IPS DF 6.9 (cell line): Measurements from ENCODE around the gene BEND4.

Experiments
- DNase-seq: peaks from one replicate; pipeline ENCODE4 v3.0.0-alpha.2; 2013; ENCODE audit warnings: low read depth, low spot score
- H3K27ac ChIP-seq: one replicate; pipeline ENCODE4 v1.5.1; 2013; ENCODE audit warnings: low read length, control low read depth
- H3K27me3 ChIP-seq: 2 replicates; pipeline ENCODE4 v1.6.1; 2013; ENCODE audit warnings: mild to moderate bottlenecking, low read length; ENCODE audit not compliant: control insufficient read depth, insufficient read depth
- H3K36me3 ChIP-seq: 2 replicates; pipeline ENCODE4 v1.6.1; 2013; ENCODE audit warnings: low read length; ENCODE audit not compliant: control insufficient read depth, insufficient read depth
- H3K4me1 ChIP-seq: 2 replicates; pipeline ENCODE4 v1.6.1; 2013; ENCODE audit warnings: low read length; ENCODE audit not compliant: control insufficient read depth, insufficient read depth
- H3K4me3 ChIP-seq: 2 replicates; pipeline ENCODE4 v1.5.1; 2013; ENCODE audit warnings: mild to moderate bottlenecking, low read length
- H3K9me3 ChIP-seq: 2 replicates; pipeline ENCODE4 v1.6.1; 2013; ENCODE audit warnings: low read length, inconsistent platforms; ENCODE audit not compliant: control insufficient read depth, insufficient read depth
- WGBS: extraction: QIAGEN DNeasy Blood & Tissue Kit; methylation state at CpG from one replicate; pipeline ENCODE4 v1.1.7; 2013; ENCODE audit warnings: mixed read lengths, missing lambda C conversion rate; ENCODE audit not compliant: insufficient read length, insufficient coverage; 5-methylcytosine and 5-hydroxymethylcytosine counted together

Gene BEND4

GRCh38 chr4:42149004-42149403 lies 3.5 kb downstream of the BEND4 start:
- Histone ChIP-seq H3K27me3 (peaks cover 6% of the 10 kb centered on the region), H3K4me1 (peaks cover 3% of the 10 kb centered on the region; the same call in 1 of the 2 replicates), H3K9me3 (no peaks in the 10 kb centered on the region), H3K4me3 (no peak overlapping the region), H3K27ac (no peak overlapping the region), H3K36me3 (no peaks in the 10 kb centered on the region)
- DNase-seq = no peak
- WGBS = no CpG with 5 or more reads among the region's 7 CpGs

- Histone ChIP-seq H3K4me1 (peaks cover 3% of the 10 kb centered on the region; the same call in 1 of the 2 replicates), H3K4me3 (no peak overlapping the region), H3K27ac (no peak overlapping the region), H3K9me3 (no peaks in the 10 kb centered on the region), H3K36me3 (no peaks in the 10 kb centered on the region), H3K27me3 (peaks cover 6% of the 10 kb centered on the region)
- WGBS = no CpG with 5 or more reads among the region's 1 CpG
- DNase-seq = no peak
These were observed 4.0 kb downstream of the BEND4 start for GRCh38 chr4:42148425-42148824.

- Histone ChIP-seq H3K4me1 (no peaks in the 10 kb centered on the region), H3K27me3 (no peaks in the 10 kb centered on the region), H3K9me3 (no peaks in the 10 kb centered on the region), H3K4me3 (no peak overlapping the region), H3K27ac (no peak overlapping the region), H3K36me3 (no peaks in the 10 kb centered on the region)
- DNase-seq = no peak
- no CpG with 5 or more reads among the region's 7 CpGs for WGBS
These were observed 8.4 kb downstream of the BEND4 start for GRCh38 chr4:42144028-42144427.

- H3K27ac ChIP-seq = no peak overlapping the region
- H3K36me3 ChIP-seq = no peaks in the 10 kb centered on the region
- WGBS = no CpG with 5 or more reads among the region's 4 CpGs
- no peak for DNase-seq
- H3K9me3 ChIP-seq = no peaks in the 10 kb centered on the region
- no peaks in the 10 kb centered on the region for H3K4me1 ChIP-seq
- no peaks in the 10 kb centered on the region for H3K27me3 ChIP-seq
- no peak overlapping the region for H3K4me3 ChIP-seq
These were observed 9.9 kb downstream of the BEND4 start for GRCh38 chr4:42142591-42142990.

GRCh38 chr4:42136371-42136770 lies 16.1 kb downstream of the BEND4 start:
- Histone ChIP-seq H3K4me3 (no peak overlapping the region), H3K9me3 (no peaks in the 10 kb centered on the region), H3K36me3 (no peaks in the 10 kb centered on the region), H3K27ac (no peak overlapping the region), H3K27me3 (no peaks in the 10 kb centered on the region), H3K4me1 (no peaks in the 10 kb centered on the region)
- no CpG with 5 or more reads among the region's 3 CpGs for WGBS
- no peak for DNase-seq

- WGBS = no CpG with 5 or more reads among the region's 1 CpG
- H3K9me3 ChIP-seq = no peaks in the 10 kb centered on the region
- no peak overlapping the region for H3K4me3 ChIP-seq
- DNase-seq = no peak
- H3K36me3 ChIP-seq = no peaks in the 10 kb centered on the region
- H3K27ac ChIP-seq = no peak overlapping the region
- no peaks in the 10 kb centered on the region for H3K4me1 ChIP-seq
- no peaks in the 10 kb centered on the region for H3K27me3 ChIP-seq
These were observed 19.4 kb downstream of the BEND4 start for GRCh38 chr4:42133006-42133405.

GRCh38 chr4:42132099-42132498 lies 20.4 kb downstream of the BEND4 start:
- no peaks in the 10 kb centered on the region for H3K4me1 ChIP-seq
- no peaks in the 10 kb centered on the region for H3K27me3 ChIP-seq
- WGBS = no CpG with 5 or more reads among the region's 7 CpGs
- no peak overlapping the region for H3K4me3 ChIP-seq
- DNase-seq = no peak
- no peak overlapping the region for H3K27ac ChIP-seq
- H3K9me3 ChIP-seq = no peaks in the 10 kb centered on the region
- H3K36me3 ChIP-seq = no peaks in the 10 kb centered on the region

- H3K9me3 ChIP-seq = no peaks in the 10 kb centered on the region
These were observed 29.3 kb downstream of the BEND4 start for GRCh38 chr4:42123071-42123644.

GRCh38 chr4:42122237-42122636 lies 30.2 kb downstream of the BEND4 start:
- WGBS = no CpG with 5 or more reads among the region's 4 CpGs
- Histone ChIP-seq H3K4me1 (no peaks in the 10 kb centered on the region), H3K27me3 (no peaks in the 10 kb centered on the region), H3K4me3 (no peak overlapping the region), H3K36me3 (no peaks in the 10 kb centered on the region), H3K9me3 (no peaks in the 10 kb centered on the region), H3K27ac (no peak overlapping the region)
- DNase-seq = no peak

More at GRCh38 chr4:42123071-42123644, 29.3 kb downstream of the BEND4 start:
- Histone ChIP-seq H3K4me1 (no peaks in the 10 kb centered on the region), H3K27ac (no peak overlapping the region), H3K36me3 (no peaks in the 10 kb centered on the region), H3K27me3 (no peaks in the 10 kb centered on the region), H3K4me3 (no peak overlapping the region)
- no peak for DNase-seq
- 100% methylated on average over 1 of the region's 2 CpGs for WGBS

- Histone ChIP-seq H3K4me3 (no peak overlapping the region), H3K27me3 (no peaks in the 10 kb centered on the region), H3K4me1 (no peaks in the 10 kb centered on the region), H3K27ac (no peak overlapping the region), H3K9me3 (no peaks in the 10 kb centered on the region), H3K36me3 (no peaks in the 10 kb centered on the region)
- WGBS = no CpG with 5 or more reads among the region's 12 CpGs
- DNase-seq = no peak
These were observed 32.6 kb downstream of the BEND4 start for GRCh38 chr4:42119886-42120285.

- H3K27ac ChIP-seq = no peak overlapping the region
- WGBS = no CpG with 5 or more reads among the region's 3 CpGs
- H3K9me3 ChIP-seq = no peaks in the 10 kb centered on the region
- H3K4me1 ChIP-seq = no peaks in the 10 kb centered on the region
- no peak for DNase-seq
- H3K36me3 ChIP-seq = no peaks in the 10 kb centered on the region
- H3K4me3 ChIP-seq = no peak overlapping the region
- no peaks in the 10 kb centered on the region for H3K27me3 ChIP-seq
These were observed 39.6 kb downstream of the BEND4 start for GRCh38 chr4:42112846-42113245.
